HepG2 (cell line): ENCODE data around the gene INPP5K. TPM values are rescaled to one million over a fixed set of nuclear protein-coding genes. Genes with fewer than 3 reads are reported as not detected.
A peak's percentile ranks its signal among the peaks of the same experiment; 100 is the strongest.

Source experiments
- CBX1 ChIP-seq: IDR thresholded peaks from one replicate; pipeline ENCODE4 v1.6.1; 2016; ENCODE audit warnings: antibody characterized with exemption, low read depth
- CCAR2 ChIP-seq: fragments of 200-400 bp; formaldehyde crosslinking; optimal IDR thresholded peaks from 2 replicates; pipeline ENCODE3; 2018; ENCODE audit warnings: low read depth, mild to moderate bottlenecking, low read length, moderate library complexity
- CEBPB ChIP-seq: IDR thresholded peaks from 2 replicates; pipeline ENCODE4 v1.6.1; 2011; ENCODE audit warnings: low read depth, low read length, improper control_type of control experiment, borderline replicate concordance
- EEA1 ChIP-seq: sonication (generic); formaldehyde crosslinking; IDR thresholded peaks from 2 replicates; pipeline ENCODE4 v1.5.1; 2020; ENCODE audit warnings: mild to moderate bottlenecking, missing genetic modification reagents, borderline replicate concordance
- EHMT2 ChIP-seq: fragments of 200-600 bp; sonication (generic); IDR thresholded peaks from 2 replicates; pipeline ENCODE4 v1.7.0; 2017; ENCODE audit warnings: antibody characterized with exemption, low read depth, low read length, borderline replicate concordance
- FOXK1 ChIP-seq: sonication (generic); formaldehyde crosslinking; IDR thresholded peaks from 2 replicates; pipeline ENCODE4 v1.4.0; 2020; ENCODE audit warnings: low read depth, missing genetic modification reagents, borderline replicate concordance
- FOXP1 ChIP-seq, 2 experiments: fragments of 450-650 bp in 1 of 2; IDR thresholded peaks; 2 replicates each; pipeline ENCODE4 v1.6.1; 2017 to 2018; ENCODE audit warnings: antibody characterized with exemption in 1 of 2
- ISL2 ChIP-seq: sonication (generic); formaldehyde crosslinking; IDR thresholded peaks from 2 replicates; pipeline ENCODE4 v1.5.0; 2020; ENCODE audit warnings: missing genetic modification reagents
- PLRG1 ChIP-seq: fragments of 450-650 bp; conservative IDR thresholded peaks from 2 replicates; pipeline ENCODE4 v1.6.1; 2016
- TRIM24 ChIP-seq: sonication (generic); formaldehyde crosslinking; IDR thresholded peaks from 2 replicates; pipeline ENCODE4 v1.8.0; 2022; ENCODE audit warnings: mild to moderate bottlenecking, missing genetic modification reagents
- ZBTB20 ChIP-seq: sonication (generic); formaldehyde crosslinking; IDR thresholded peaks from 2 replicates; pipeline ENCODE4 v1.8.1; 2023; ENCODE audit warnings: missing genetic modification reagents, low read depth, mild to moderate bottlenecking, borderline replicate concordance
- ZC3H13 ChIP-seq: sonication (generic); formaldehyde crosslinking; IDR thresholded peaks from 2 replicates; pipeline ENCODE4 v1.8.1; 2023; ENCODE audit warnings: mild to moderate bottlenecking, missing genetic modification reagents, moderate library complexity
- ZFP36 ChIP-seq: fragments of 150-350 bp; IDR thresholded peaks from 2 replicates; pipeline ENCODE4 v1.6.1; 2018; ENCODE audit warnings: borderline replicate concordance, low read length, low read depth; ENCODE audit not compliant: partially characterized antibody
- ZFP37 ChIP-seq: sonication (generic); formaldehyde crosslinking; IDR thresholded peaks from 2 replicates; pipeline ENCODE4 v1.4.0; 2020; ENCODE audit warnings: missing genetic modification reagents, borderline replicate concordance
- ZFY ChIP-seq: sonication (generic); formaldehyde crosslinking; IDR thresholded peaks from 2 replicates; pipeline ENCODE4 v1.4.0; 2020; ENCODE audit warnings: missing genetic modification reagents
- ZNF432 ChIP-seq: sonication (generic); formaldehyde crosslinking; IDR thresholded peaks from 2 replicates; pipeline ENCODE4 v1.5.0; 2020; ENCODE audit warnings: missing genetic modification reagents, mild to moderate bottlenecking, borderline replicate concordance
- ZNF674 ChIP-seq: sonication (generic); formaldehyde crosslinking; IDR thresholded peaks from 2 replicates; pipeline ENCODE4 v1.5.0; 2020; ENCODE audit warnings: low read depth, mild to moderate bottlenecking, missing genetic modification reagents
- ZSCAN25 ChIP-seq: sonication (generic); formaldehyde crosslinking; IDR thresholded peaks from 2 replicates; pipeline ENCODE4 v1.8.0; 2022; ENCODE audit warnings: mild to moderate bottlenecking, missing genetic modification reagents
- polyA plus RNA-seq, 8 experiments: library from polyadenylated mRNA; depleted of rRNA in 3 of 8; stranded (reverse) in 7 of 8; unstranded in 1 of 8; fragments of >200 nt; fragmentation: Illumina TruSeq in 4 of 8; extraction: Trizol in 4 of 8; gene quantifications; 2 replicates each; pipeline versions ENCODE4 v1.2.1 to v1.2.3, GENCODE V29; 2011 to 2016; ENCODE audit warnings: low read depth in 4 of 8, missing spikeins in 1 of 8, mixed read lengths in 1 of 8; ENCODE audit not compliant: insufficient read depth in 1 of 8
- total RNA-seq, 5 experiments: library from RNA; depleted of rRNA; stranded (reverse); fragments of >200 nt; fragmentation: Illumina TruSeq; extraction: Trizol; gene quantifications; 2 replicates each; pipeline ENCODE4 v1.2.3, GENCODE V29; 2016; ENCODE audit warnings: low read depth in 1 of 5
- TF ChIP-seq, protein P1 (sequence below): sonication (generic); formaldehyde crosslinking; IDR thresholded peaks from 2 replicates; pipeline ENCODE4 v1.9.0; 2021; ENCODE audit warnings: missing genetic modification reagents, borderline replicate concordance
- TF ChIP-seq, protein P2 (sequence below): sonication (generic); formaldehyde crosslinking; IDR thresholded peaks from 2 replicates; pipeline ENCODE4 v1.4.0; 2020; ENCODE audit warnings: mild to moderate bottlenecking, low read depth, missing genetic modification reagents
- TF ChIP-seq, protein P3 (sequence below): sonication (generic); formaldehyde crosslinking; IDR thresholded peaks from 2 replicates; pipeline ENCODE4 v1.4.0; 2020; ENCODE audit warnings: mild to moderate bottlenecking, missing genetic modification reagents
- TF ChIP-seq, protein P4 (sequence below): IDR thresholded peaks from 2 replicates; pipeline ENCODE4 v1.6.1; 2016; ENCODE audit warnings: missing genetic modification reagents, missing compliant biosample characterization

INPP5K gene
- total and polyA plus RNA-seq, 2 of the 13 experiments (the other 11 are each of a cell fraction or from before 2014, with no cell fraction given) = 4.8 to 9.6 TPM

DNA sequence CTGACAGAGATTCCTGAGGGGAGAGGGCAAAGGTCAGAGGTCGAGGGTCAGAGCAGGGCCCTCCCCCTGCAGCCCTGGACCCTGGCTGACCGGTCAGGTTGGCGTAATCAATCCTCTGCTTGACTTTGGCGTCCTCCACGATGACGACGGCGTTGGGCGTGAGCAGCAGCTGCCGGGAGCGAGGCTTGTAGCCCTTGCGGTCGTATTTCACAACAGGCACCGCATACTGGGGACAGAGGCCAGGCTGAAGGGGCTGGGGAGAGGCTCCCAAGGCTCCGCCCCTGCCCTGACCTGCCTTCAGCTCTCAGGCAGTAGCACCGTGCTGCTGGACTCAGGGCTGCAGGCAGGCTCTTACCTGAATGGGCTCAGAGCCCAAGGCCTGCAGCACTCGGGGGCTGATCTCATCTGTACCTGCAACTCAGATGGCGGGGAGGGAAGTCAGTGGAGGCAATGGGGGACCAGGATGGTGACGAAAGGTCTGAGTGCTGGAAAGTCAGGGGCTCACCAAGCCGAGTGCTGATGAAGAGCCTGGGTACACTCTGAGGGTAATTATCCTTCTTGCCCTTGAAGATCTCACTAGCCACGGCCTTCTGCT is 48.4 kb downstream of the INPP5K start (continued):
- TF ChIP-seq, protein P1, sequence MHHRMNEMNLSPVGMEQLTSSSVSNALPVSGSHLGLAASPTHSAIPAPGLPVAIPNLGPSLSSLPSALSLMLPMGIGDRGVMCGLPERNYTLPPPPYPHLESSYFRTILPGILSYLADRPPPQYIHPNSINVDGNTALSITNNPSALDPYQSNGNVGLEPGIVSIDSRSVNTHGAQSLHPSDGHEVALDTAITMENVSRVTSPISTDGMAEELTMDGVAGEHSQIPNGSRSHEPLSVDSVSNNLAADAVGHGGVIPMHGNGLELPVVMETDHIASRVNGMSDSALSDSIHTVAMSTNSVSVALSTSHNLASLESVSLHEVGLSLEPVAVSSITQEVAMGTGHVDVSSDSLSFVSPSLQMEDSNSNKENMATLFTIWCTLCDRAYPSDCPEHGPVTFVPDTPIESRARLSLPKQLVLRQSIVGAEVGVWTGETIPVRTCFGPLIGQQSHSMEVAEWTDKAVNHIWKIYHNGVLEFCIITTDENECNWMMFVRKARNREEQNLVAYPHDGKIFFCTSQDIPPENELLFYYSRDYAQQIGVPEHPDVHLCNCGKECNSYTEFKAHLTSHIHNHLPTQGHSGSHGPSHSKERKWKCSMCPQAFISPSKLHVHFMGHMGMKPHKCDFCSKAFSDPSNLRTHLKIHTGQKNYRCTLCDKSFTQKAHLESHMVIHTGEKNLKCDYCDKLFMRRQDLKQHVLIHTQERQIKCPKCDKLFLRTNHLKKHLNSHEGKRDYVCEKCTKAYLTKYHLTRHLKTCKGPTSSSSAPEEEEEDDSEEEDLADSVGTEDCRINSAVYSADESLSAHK = no peak
- TF ChIP-seq ZBTB20 (CRISPR knock-in tag) (0 out of 2 replicates have a peak, but pooled peaks have one; percentile 51), ZC3H13 (CRISPR knock-in tag) (no peak), TRIM24 (CRISPR knock-in tag) (peak; percentile 79; the same call in 1 of the 2 replicates), FOXK1 (CRISPR knock-in tag) (peak; percentile 55; the same call in 1 of the 2 replicates), CCAR2 (no peak), CEBPB (peak; percentile 97), ZFP36 (no peak), EEA1 (CRISPR knock-in tag) (no peak), ISL2 (CRISPR knock-in tag) (no peak), ZNF674 (CRISPR knock-in tag) (no peak), PLRG1 (no peak), FOXP1 (IDR thresholded peaks at IDR 0.05) (no peak), FOXP1 (CRISPR knock-in tag; IDR thresholded peaks at IDR 0.05) (peak; percentile 35; the same call in 1 of the 2 replicates), ZFY (CRISPR knock-in tag) (no peak), ZSCAN25 (peak; percentile 75), CBX1 (no peak), ZNF432 (CRISPR knock-in tag) (no peak), ZFP37 (CRISPR knock-in tag) (no peak), EHMT2 (no peak)
- TF ChIP-seq, protein P2, sequence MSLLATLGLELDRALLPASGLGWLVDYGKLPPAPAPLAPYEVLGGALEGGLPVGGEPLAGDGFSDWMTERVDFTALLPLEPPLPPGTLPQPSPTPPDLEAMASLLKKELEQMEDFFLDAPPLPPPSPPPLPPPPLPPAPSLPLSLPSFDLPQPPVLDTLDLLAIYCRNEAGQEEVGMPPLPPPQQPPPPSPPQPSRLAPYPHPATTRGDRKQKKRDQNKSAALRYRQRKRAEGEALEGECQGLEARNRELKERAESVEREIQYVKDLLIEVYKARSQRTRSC (CRISPR knock-in tag) = no peak
- TF ChIP-seq, protein P3, sequence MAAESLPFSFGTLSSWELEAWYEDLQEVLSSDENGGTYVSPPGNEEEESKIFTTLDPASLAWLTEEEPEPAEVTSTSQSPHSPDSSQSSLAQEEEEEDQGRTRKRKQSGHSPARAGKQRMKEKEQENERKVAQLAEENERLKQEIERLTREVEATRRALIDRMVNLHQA = no peak
- TF ChIP-seq, protein P4, sequence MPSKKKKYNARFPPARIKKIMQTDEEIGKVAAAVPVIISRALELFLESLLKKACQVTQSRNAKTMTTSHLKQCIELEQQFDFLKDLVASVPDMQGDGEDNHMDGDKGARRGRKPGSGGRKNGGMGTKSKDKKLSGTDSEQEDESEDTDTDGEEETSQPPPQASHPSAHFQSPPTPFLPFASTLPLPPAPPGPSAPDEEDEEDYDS (CRISPR knock-in tag) = peak; percentile 47; the same call in 1 of the 2 replicates
